ENCODE results near the gene TMEM151B.
"Not testable (repeated sequence)": the region's sequence is repeated elsewhere in the genome, so short reads cannot be mapped to it uniquely, and the experiment has no call there.

Gene TMEM151B

GRCh38 chr6:44333942-44334341, 63.7 kb downstream of the TMEM151B start:
- DNase-seq (ENCODE audit: low read depth), result no peak

- no peak for DNase-seq (ENCODE audit: low read depth)
These were observed 65.4 kb downstream of the TMEM151B start for GRCh38 chr6:44335631-44336030.

GRCh38 chr6:44338228-44339122, 68.2 kb downstream of the TMEM151B start:
- peak; percentile 28 for DNase-seq (ENCODE audit: low read depth)

- DNase-seq (ENCODE audit: low read depth), result no peak
These were observed 69.1 kb downstream of the TMEM151B start for GRCh38 chr6:44339301-44339700.

GRCh38 chr6:44339763-44340625, 69.7 kb downstream of the TMEM151B start:
- DNase-seq (ENCODE audit: low read depth), result no peak

- no peak for DNase-seq (ENCODE audit: low read depth)
These were observed 71.0 kb downstream of the TMEM151B start for GRCh38 chr6:44341095-44341890.

GRCh38 chr6:44342052-44342451, 71.8 kb downstream of the TMEM151B start:
- DNase-seq (ENCODE audit: low read depth), result no peak

GRCh38 chr6:44342489-44342888, 72.2 kb downstream of the TMEM151B start, which contains the start of gene SPATS1:
Gene SPATS1, plus strand, starts transcription at chr6:44342650. Its CDS starts 446 bp downstream, at chr6:44343096.
- no peak for DNase-seq (ENCODE audit: low read depth)

GRCh38 chr6:44346818-44347217, 76.6 kb downstream of the TMEM151B start:
- DNase-seq (ENCODE audit: low read depth), result not testable (repeated sequence)

- no peak for DNase-seq (ENCODE audit: low read depth)
These were observed 79.8 kb downstream of the TMEM151B start for GRCh38 chr6:44349904-44350649.

- DNase-seq (ENCODE audit: low read depth), result not testable (repeated sequence)
These were observed 80.4 kb downstream of the TMEM151B start for GRCh38 chr6:44350650-44350994.

GRCh38 chr6:44352259-44352658, 82.0 kb downstream of the TMEM151B start:
- DNase-seq (ENCODE audit: low read depth), result no peak

- DNase-seq (ENCODE audit: low read depth), result no peak
These were observed 83.1 kb downstream of the TMEM151B start for GRCh38 chr6:44353336-44353735.

GRCh38 chr6:44355640-44356039, 85.4 kb downstream of the TMEM151B start:
- no peak for DNase-seq (ENCODE audit: low read depth)

GRCh38 chr6:44356487-44356886, 86.2 kb downstream of the TMEM151B start:
- no peak for DNase-seq (ENCODE audit: low read depth)
